Measurements from ENCODE around the gene COL7A1.

Gene COL7A1

DNA sequence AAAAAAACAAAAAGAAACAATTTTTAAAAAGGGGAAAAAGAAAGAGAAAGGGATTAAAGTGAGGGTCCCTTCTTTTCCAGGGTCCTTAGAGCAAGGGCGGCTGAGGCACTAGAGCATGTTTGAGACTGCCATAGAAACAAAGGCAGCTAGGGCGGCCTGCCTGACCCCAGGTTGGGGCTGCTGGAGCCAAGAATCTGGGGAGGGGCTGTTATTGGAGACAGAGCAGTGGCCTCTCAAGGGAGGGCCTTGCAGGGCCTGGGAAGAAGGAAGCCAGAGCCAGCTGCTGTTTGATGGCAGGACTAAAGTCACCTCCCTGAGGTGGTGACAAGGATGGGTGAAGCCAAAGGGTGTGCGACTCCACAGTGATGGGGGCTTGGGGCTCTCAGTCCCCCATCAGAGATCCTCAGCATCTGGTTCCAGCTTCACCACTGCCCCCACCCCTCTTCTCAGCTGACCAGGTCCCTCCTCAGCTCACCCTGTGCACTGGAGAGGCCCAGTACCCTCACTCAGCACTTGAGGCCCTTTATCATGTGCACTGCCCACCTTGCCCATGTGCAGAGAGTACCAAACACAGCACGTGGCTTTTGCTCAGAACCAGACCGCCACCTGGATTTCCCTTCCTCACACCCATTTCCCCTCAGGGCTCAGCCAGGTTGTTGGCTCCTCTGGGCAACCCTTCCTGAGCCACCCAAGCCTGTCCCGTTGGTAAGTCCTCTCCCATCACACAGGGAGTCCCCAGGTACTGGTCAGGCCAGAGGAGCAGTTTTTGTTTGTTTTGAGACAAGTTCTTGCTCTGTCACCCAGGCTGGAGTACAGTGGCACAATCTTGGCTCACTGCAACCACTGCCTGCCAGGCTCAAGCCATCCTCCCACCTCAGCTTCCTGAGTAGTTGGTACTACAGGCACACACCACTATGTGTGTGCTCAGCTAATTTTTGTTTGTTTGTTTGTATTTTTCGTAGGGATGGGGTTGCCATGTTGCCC, 24.7 kb upstream of the COL7A1 start:
- DNase-seq (ENCODE audit: low spot score) = no peak

DNA sequence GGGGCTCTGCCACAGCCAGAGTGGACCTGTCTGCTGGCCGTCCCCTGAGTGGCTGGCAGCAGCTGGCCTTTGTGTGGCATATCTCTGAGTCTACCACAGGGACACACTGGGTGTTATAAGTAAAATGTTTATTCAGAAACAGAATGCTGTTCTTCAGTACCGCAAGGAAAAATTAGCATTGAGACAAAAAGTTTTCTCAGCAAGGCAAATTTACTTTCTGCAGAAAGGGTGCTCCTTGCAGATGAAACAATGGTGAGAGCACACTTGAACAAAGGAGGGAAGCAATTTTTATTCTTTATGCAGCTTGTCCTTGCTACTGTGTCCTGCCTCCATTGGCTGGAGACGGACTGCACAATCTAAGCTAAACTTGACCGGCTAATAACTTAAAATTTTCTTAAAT, 22.4 kb upstream of the COL7A1 start:
- DNase-seq (ENCODE audit: low spot score) = no peak

DNA sequence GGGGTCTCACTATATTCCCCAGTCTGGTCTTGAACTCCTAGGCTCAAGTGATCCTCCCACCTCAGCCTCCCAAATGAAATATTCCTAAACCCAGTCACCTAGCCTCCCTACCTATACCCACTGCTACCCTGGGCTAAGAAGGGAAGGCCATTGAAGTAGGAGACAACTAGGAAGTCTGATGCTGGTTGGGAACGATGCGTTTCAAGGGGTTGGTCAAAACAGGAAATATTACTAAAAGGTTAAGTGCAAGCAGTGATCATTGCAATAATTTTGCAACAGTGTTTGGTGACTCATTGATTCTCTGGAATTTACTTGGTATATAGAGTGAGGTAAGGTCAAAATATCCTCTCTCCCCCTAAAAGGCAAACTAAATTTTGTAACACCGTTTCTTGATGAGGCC, 18.9 kb upstream of the COL7A1 start:
- DNase-seq (ENCODE audit: low spot score) = no peak

DNA sequence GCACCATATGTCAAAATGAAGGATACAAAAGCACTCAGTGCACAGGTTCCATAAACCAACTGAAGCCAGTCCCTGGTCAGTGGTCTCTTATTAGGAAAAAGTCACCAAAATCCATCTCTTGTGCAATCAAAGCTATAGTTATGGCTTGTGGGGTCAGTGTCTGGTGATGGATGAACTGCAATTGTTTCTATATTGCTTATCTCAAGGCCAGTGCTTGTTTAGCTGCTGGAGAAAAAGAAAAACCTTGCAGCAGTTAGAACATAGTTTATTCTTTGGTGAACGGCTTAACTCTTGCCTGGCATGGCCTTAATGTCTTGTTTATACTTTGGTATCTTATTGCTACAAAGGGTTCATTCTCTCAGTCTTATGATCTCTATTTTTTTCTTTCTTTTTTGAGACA, 17.2 kb upstream of the COL7A1 start:
- DNase-seq (ENCODE audit: low spot score) = no peak

DNA sequence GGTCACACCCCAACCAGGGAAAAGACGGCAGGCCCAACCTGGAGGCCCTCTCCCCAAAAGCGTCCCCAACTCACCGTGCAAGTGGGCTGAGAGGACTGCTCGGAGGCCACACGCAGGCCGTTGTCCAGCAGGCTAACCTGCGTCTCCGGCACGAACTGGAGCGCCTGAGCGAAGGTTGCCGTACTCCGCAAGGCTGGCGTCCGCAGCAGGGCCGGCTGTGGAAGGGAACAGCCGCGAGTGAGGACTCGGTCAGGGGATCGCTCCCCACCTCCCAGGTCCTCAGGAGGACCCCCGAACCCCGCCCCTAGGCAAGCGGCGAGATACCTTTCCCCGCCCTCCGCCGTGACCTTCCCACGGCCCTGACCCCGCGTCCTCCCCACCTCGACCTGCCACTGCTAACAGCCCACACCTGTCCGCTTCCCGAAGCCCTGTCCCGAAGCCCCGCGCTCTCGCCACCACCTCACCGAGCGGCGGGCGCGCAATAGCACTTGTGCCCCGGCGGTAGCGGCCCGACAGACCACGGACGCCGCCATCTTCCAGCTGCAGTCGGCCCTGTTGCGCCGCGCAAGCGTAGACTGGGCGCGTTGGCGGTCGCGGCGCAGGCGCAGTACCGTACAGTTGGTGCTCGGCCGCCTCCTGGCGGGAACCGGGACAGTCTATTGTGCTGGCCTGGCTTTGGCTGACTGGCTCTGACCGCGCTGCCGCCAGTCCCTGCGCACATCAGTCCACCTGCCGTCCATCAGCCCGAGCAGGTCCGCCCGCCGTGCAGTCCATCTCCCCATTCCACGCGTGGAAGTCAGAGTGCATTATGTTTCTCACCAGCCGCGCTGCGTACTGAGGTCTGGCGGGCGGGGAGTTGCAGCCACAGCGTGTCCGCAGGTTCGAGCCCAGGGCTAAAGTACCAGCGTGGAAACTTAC, 14.2 kb upstream of the COL7A1 start, which contains the start of gene UQCRC1:
UQCRC1 (minus strand) TSS at position 559 of the 918 bp plus-strand sequence; CDS start at position 533, 26 bp downstream.
- DNase-seq (ENCODE audit: low spot score) = peak; percentile 91

DNA sequence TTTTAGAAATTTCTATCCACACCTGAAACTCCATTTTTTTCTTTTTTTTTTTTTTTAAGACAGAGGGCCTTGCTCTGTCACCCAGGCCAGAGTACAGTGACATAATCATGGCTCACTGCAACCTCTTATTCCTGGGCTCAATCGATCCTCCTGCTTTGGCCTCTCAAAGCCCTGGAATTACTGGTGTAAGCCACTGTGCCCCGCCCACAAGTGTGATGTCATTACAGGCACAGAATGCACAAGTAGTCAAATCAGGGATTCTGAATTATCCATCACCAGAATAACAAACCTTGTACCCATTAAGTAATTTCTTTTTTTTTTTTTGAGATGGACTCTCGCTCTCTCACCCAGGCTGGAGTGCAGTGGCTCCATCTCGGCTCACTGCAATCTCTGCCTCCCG, 12.4 kb upstream of the COL7A1 start:
- DNase-seq (ENCODE audit: low spot score) = no peak

DNA sequence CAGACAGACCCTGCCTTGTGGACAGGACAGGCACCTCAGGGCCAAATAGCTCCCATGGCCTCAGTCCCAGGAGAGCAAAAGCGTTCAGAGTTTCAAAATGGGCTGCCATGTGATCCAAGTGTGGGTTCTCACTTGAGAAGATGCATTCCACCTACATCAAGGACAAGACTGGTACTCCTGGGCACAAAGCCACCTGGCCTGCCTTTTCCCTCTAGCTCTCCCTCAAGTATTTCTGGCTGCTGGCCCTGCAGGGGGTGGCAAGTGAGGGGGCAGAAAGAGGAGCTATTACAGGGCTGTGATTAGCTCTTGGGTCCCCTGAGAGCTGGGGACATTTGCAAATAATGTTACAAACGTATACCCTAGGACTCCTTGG, 6.5 kb upstream of the COL7A1 start:
- DNase-seq (ENCODE audit: low spot score) = no peak

DNA sequence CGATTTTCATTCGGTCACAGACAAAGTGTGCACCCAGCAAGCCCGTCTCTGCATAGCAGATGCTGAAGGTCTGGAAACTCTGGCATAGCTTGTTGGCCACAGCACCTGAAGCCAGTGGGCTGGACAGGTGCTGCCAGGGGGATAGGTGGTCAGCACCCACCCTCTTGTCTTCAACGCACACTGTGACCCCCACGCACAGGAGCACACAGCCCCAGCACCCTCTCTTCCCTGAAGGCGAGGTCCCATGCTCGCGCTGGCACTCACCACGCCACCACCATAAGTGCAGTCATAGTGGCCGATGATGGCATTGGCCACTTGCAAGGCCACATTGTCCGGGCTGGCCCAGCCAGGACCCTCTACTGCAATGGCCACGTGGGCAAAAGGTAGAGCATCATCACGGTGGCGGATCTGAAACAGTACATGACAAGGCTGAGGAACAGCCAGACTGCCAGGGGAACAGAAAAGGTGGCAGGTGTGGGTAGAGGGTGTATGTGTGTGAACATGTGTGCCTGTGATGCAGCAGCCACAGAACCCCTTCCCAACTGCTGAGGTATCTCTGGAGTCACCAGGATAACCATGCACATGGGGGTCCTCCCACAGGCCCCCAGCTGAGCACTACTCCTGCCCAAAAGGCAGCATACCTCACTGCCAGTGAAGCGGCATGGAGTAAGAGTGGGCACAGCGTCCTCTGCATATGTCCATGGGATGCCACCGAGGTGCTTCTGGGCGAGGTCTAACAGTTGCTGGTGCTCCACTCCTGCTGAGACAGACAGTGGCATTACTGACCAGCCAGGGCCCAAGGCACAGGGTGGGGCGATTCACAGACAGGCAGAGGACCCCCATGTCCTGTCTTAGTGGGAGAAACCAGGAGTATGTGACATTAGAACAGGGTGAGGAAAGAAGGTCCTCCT, 5.8 kb upstream of the COL7A1 start:
- DNase-seq (ENCODE audit: low spot score) = no peak

DNA sequence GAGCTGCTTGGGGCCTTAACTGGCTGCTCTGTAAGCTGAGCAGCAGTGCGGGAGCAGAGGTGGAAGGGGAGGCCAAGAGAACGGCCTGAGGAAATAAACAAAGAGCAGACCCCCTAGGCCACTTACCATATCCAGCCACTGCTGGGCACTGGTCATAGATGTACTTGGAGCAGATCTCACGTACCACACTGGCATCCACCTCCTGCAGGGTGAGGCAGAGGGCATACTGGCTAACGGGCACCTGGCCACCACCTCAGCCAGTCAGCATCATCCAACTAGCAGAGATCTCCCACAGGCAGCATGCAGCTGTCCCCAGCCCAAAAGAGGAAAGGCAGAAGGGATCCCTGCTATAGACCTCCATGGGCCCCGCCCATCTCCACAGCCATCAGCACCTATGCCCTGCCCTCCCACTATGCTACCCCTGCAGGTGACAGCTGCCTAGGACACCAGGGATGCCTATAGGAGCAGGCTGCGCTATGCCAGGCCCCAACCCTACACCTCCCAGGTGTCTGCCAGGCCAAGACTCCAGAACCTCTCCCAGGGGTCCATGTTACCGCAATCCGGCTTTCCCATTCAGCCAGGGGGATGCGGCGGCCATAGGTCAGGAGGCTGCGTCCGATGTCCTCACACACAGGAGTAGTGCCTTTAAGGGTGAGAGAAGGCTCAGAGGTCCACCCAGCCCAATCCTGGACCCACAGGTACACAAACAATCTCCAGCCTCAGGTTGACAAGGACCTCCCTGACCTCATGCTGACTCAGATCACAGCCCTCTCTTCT, 4.6 kb upstream of the COL7A1 start:
- no peak for DNase-seq (ENCODE audit: low spot score)

DNA sequence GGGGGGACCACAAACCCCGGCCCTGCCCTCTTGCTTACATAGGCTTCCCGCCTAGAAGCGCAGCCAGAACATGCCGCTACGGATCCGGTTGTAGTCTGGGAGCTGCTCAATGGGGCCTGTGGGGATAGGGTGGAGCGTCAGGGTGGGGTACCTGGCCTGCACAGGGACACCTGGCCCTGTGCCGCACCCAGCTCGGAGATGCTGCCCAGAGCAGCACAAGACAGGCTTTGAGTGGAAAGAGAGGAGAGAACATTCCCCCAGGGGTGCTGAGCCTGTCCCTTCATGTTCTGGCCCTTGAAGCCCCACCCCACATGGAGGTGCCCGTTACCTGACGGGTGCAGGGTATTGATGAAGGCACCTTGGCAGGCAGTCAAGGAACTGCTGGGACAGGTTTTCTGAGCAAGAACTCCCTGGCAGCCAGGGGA, 4.0 kb upstream of the COL7A1 start:
- no peak for DNase-seq (ENCODE audit: low spot score)

DNA sequence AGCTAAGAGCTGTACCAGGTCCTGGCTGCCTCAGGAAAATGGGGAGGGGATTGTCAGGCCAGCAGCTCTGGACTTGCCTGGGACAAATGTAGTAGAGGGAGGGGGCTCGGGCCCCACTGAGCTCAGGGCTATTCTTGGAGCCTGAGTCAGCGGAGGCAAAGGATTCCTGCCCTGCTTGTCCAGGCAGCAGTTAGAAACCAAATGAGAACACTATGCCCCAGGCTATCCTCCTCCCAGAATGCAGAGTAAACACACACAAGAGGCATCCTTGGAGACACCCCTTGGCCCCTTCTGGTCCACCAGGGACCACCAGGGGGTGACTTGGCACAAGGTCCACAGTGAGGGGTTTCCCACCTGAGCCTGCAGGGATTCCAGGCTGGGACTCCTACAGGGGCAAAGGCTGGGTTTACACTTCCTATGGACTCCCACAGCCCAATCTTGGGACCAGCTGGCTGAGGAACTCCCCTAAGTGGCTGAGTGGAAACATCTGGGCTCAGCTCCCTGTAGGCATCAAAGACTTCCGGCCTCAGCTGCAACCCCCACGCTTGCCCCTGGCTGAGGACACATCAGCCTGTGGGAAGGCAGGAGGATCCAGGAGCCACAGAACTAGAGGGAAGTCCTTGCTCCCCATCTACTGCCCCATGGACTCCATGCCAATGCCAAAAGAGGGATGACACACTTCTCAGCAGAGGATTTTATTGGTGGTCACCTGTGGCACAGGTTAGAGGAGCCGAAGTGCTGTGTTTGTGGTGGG, 3.4 kb upstream of the COL7A1 start:
- no peak for DNase-seq (ENCODE audit: low spot score)

DNA sequence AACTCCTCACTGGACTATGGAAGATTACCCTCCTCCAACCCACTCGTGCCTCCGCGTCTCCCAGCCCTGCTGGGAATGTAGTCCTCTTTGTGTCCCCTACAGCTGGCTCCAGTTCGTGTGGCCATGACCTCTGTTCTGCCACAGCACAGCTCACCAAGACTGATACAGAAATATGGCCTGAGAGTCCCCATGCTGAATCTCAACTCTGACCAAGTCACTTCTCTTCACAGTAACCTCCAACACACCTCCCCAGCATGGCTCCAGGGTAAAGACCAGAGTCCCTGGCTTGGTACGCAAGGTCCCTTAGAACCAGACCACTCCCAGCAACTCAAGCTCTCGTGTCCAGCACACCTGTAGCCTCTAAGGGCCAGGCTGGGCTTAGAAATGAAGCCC, 2.3 kb upstream of the COL7A1 start:
- DNase-seq (ENCODE audit: low spot score) = no peak

DNA sequence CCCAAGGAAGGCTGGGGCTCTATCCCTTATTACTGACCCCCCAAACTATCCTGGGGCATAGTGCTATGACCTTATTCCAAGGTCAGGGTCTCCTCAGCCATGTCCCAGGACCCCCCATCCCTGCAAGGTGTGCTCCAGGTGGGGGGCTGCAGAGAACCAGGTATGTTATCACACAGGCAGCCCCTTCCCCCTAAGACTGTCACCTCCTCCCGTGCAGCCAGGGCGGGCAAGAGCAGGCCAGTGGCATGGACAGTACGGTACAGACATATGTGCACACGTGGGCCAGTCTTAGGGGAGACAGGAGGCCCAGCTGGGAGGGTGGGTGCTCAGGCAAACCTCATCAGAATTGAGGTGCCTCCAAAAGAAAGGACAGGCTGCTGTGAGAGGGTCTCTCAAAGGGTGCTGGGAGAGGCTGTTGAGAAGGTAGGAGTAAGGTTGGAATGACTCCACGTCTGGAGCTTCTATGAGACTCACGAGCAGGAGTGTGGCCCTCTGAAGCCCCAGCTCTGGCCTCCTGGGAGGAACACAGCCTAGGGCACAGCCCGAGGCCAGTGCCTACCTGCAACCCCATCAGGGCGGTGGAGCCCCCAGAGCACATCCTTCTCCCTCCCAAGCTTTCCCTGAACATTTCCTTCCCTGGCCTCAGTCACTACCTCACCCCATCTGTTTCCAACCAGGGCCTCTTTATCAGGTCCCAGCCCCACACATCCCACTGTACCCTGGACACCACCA, 1.7 kb upstream of the COL7A1 start:
- DNase-seq (ENCODE audit: low spot score) = no peak

DNA sequence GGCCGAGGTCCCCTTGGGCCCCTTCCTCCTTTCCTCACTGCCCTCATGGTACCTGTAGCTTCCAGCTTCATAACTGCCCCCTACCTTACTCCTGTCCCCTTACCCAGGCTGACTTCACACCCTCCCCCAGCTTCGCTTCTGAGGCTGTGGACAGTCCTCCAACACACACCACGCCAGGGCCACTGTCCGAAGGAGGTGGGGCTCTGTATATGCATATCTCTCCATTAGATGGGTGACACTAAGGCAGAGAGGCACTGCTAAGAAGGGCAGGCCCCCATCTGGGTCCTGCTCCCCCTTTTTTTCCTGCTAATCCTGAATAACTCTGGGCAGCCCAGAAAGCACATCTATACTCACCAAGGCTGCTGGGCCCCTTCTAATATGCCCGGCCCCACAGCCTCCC, 1.0 kb upstream of the COL7A1 start:
- no peak for DNase-seq (ENCODE audit: low spot score)

DNA sequence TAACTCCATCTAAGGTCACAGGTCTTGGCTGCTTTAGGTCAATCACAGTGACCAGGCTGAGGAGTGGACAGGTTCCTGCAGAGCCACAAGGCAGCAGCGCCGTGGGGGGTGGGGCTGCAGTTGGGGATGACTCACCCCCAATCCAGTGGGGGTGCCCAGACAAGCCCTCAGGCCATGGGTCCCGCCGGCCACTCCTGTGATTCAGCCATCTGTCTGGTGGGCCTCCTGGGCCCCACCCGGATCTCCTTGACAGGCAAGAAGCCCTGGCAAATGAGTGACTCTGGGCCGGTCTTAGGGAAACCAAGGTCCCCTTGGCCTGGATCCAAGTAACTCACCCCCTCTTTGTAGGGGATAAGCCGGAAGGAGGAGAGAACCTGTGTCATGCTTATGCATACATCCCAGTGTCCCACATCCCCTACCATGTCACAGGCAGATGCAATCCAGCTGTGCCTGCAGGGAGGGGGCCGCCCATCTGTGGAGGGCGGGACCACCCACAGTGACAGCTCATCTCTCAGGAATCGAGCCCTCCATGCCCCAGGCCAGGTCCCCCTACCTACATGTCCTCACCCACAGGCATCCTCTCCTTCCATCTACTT, 495 bp upstream of the COL7A1 start:
- DNase-seq (ENCODE audit: low spot score) = no peak

DNA sequence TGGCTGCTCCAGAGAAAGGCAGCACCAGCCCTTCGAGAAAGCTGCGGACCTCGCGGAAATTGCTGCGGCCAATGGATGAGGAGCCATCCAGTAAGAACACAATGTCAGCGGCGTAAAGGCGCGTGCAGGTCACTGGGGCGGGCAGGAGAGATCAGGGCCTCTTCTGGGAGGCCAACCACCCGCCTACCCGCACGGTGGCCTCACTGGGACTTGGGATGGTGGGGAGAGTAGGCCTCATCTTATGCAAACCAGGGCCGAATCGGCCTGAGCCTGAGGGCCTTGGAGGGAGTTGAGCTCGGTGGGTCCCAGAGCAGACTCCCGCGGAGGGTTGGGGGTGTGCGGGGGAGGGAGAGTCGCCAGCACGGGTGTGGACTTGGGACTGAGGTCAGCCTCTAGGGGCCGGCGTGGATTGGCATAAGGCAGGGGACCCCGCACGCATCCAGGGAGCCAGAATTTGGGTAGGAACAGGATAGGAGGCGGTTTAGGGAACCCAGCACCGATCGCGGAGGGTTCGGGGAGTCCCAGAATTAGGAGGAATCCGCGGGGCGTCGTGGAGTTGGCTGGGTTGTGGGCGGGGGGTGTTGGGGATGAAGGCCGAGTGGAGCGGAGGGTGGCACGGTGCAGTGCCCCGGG, 596 bp downstream of the COL7A1 start:
- no peak for DNase-seq (ENCODE audit: low spot score)

DNA sequence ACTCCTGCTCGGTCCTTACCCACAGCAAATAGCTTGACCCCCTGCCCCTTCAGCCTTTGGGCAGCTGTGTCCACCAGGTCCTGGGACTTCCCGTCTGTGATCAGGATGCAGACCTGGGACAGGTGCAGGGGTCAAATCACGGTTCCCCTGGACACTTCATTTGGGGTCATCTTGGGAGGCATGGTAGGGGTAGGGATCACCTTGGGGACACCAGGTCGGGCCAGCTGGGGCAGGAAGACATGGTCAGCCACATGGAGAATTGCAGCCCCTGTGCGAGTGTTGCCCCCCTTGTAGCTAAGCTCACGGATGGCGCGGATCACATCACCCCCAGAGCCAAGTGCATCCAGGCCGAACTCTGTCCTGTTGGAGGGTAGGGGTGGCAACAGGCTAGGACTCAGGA, 1.8 kb downstream of the COL7A1 start:
- no peak for DNase-seq (ENCODE audit: low spot score)

DNA sequence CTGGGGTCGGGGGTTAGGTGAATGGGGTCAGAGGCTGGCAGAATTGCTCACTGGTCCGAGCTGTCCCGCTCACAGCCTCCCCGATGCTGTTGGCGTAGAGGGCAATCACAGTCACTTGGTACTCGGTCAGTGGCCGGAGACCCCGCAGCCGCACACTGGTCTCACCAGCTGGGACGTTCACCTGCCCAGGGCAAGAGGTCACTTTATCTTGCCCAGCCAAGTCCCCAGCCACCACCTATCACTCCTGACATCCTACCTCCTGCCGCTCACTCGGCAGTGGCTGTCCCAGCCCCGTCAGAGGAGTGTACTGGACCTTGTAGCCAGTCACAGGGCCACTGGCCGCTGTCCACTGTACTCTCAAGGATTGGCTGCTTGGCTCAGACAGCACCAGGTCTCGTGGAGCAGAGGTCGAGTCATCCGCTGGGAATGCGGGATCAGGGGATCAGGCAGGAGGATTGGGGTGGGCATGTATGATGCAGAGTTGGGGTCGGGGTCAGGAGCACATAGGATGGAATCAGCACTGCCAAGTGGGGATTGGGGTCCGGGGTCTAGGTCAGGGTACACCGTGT, 2.5 kb downstream of the COL7A1 start:
- DNase-seq (ENCODE audit: low spot score) = no peak
